Muscle of leg (tissue), 11 donors: ENCODE data around the gene BACE2. TPM values are rescaled to one million over a fixed set of nuclear protein-coding genes. Genes with fewer than 3 reads are reported as not detected.
"Not testable (repeated sequence)": the region's sequence is repeated elsewhere in the genome, so short reads cannot be mapped to it uniquely, and the experiment has no call there.

Source experiments
- DNase-seq: peaks from one replicate; pipeline ENCODE4 v3.0.0; 2013
- H3K27ac ChIP-seq: one replicate; pipeline ENCODE4 v1.5.1; 2013; ENCODE audit warnings: mild to moderate bottlenecking, low read length, control low read depth
- H3K27me3 ChIP-seq: one replicate; pipeline ENCODE4 v1.6.1; 2013; ENCODE audit warnings: low read length; ENCODE audit not compliant: control insufficient read depth, insufficient read depth
- H3K36me3 ChIP-seq: one replicate; pipeline ENCODE4 v1.6.1; 2013; ENCODE audit warnings: low read length; ENCODE audit not compliant: control insufficient read depth, insufficient read depth
- H3K4me1 ChIP-seq: one replicate; pipeline ENCODE4 v1.6.1; 2013; ENCODE audit warnings: low read length; ENCODE audit not compliant: control insufficient read depth, insufficient read depth
- H3K4me3 ChIP-seq: one replicate; pipeline ENCODE4 v1.5.1; 2013; ENCODE audit warnings: low read length, control low read depth
- H3K9me3 ChIP-seq: replicated peaks from 2 replicates; pipeline ENCODE4 v1.6.1; 2013; ENCODE audit warnings: low read depth, low read length; ENCODE audit not compliant: control insufficient read depth
- WGBS: methylation state at CpG from one replicate; pipeline ENCODE4 v1.1.5; 2013; ENCODE audit warnings: missing lambda C conversion rate; ENCODE audit not compliant: insufficient coverage; 5-methylcytosine and 5-hydroxymethylcytosine counted together
- polyA plus RNA-seq, 8 donors: library from polyadenylated mRNA; unstranded; fragments of 120-200 nt; gene quantifications; one replicate each; pipeline versions ENCODE4 v1.2.1 to v1.2.3, GENCODE V29; 2013; ENCODE audit warnings: inconsistent platforms in 1 of 8, low replicate concordance in 1 of 8; ENCODE audit not compliant: insufficient read length in 8 of 8, insufficient read depth in 1 of 8
- total RNA-seq: library from RNA; stranded (reverse); fragments of 120-200 nt; gene quantifications from one replicate; pipeline ENCODE4 v1.2.4, GENCODE V29; 2013

The BACE2 gene
- total and polyA plus RNA-seq, 9 donors = 28.6 to 56.1 (median 39.3) TPM

DNA sequence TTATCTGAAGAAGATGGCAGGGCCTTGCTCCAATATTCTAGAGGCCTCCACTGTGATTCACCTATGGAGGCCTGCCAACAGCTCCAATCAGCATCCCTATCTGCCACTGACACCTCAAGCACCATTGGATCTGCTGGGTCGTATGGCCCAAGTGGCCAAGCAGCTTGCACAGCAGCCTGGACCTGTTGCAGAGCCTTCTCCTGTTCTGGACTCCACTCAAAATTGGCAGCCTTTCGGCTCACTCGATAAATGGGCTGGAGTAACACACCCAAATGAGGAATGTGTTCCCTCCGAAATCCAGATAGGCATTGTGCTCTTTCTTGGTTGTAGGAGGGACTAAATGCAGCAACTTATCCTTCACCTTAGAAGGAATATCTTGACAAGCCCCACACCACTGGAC, 24.6 kb downstream of the BACE2 start:
- not testable (repeated sequence) for H3K9me3 ChIP-seq, H3K36me3 ChIP-seq
- 100% methylated on average over 1 of the region's 4 CpGs for WGBS

DNA sequence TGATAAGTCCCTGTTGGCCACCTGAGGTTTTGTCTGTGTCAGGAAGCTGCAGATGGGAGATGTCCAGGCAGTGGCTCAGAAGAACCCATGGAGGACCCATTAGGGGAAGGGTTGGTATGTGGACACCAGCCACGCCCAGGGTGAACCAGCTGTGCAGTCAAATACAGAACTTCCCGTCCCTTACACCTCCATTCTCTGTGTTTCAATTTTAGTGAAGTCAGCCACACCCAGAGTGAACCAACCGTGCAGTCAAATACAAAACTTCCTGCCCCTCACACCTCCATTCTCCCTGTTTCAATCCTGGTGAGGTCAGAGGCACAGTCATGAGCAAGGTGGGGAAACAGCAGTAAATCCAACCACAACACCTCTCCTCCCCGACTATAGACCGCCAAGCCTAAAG, 27.4 kb downstream of the BACE2 start:
- Histone ChIP-seq H3K4me3 (no peak overlapping the region), H3K36me3 (peaks cover 5% of the 10 kb centered on the region), H3K27ac (no peak overlapping the region), H3K27me3 (no peaks in the 10 kb centered on the region), H3K9me3 (no peaks in the 10 kb centered on the region), H3K4me1 (no peaks in the 10 kb centered on the region)
- no peak for DNase-seq
- 80% methylated on average over 2 of the region's 5 CpGs for WGBS

More for the DNA sequence above, 24.6 kb downstream of the BACE2 start:
- not testable (repeated sequence) for DNase-seq, H3K27me3 ChIP-seq, H3K4me1 ChIP-seq, H3K27ac ChIP-seq, H3K4me3 ChIP-seq

DNA sequence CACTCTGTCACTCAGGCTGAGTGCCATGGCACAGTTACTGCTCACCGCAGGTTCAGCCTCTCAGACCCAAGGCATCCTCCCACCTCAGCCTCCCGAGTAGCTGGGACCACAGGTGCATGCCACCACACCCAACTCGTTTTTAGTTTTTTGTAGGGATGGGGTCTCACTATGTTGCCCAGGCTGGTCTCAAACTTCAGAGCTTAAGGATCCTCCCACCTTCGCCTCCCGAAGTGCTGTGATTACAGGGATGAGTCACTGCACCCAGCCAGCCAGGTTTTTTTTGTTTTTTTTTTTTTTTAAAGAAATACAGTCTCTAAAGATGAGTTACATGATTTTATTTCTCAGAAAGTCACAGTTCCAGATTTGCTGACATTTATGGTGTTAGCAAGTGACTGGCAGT, 29.0 kb downstream of the BACE2 start:
- no peak for DNase-seq
- Histone ChIP-seq H3K27me3 (no peaks in the 10 kb centered on the region), H3K36me3 (peaks cover 5% of the 10 kb centered on the region), H3K4me1 (peaks cover 7% of the 10 kb centered on the region), H3K4me3 (no peak overlapping the region), H3K27ac (no peak overlapping the region), H3K9me3 (no peaks in the 10 kb centered on the region)
- WGBS = no CpG with 5 or more reads among the region's 5 CpGs

DNA sequence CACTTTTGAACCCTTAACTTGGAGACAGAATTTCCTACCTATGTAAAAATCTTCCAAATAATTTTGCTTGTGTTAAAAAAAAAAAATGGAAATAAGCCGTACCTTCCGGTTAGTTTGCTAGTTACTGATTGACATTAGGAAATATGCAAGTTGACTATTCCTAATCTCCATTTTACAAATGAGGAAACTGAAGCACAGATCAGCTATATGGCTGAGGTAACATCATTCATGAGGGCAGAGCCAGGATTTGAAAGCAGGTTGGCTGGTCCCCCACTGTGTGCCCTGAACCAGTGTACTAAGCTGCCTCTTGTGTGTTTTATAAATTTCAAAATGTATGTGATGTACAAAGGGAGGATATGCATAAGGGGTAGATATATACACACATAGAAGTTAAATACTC, 29.6 kb downstream of the BACE2 start:
- H3K27ac ChIP-seq = no peak overlapping the region
- no peaks in the 10 kb centered on the region for H3K9me3 ChIP-seq
- DNase-seq = no peak
- WGBS = no CpG with 5 or more reads among the region's 2 CpGs
- H3K36me3 ChIP-seq = peaks cover 5% of the 10 kb centered on the region
- peaks cover 7% of the 10 kb centered on the region for H3K4me1 ChIP-seq
- no peak overlapping the region for H3K4me3 ChIP-seq
- no peaks in the 10 kb centered on the region for H3K27me3 ChIP-seq

DNA sequence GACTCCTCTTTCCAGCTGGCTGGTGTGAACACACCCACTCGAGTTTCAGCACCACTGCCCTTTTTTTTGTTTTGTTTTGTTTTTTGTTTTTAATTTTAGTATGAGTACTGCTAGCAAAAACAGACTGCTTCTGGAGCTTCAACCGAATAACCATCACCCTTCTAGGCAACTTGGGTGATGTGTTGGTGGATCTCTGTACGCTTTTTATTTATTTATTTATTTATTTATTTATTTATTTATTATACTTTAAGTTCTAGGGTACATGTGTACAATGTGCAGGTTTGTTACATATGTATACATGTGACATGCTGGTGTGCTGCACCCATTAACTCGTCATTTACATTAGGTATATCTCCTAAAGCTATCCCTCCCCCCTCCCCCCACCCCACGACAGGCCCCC, 30.7 kb downstream of the BACE2 start:
- not testable (repeated sequence) for DNase-seq, H3K27me3 ChIP-seq

DNA sequence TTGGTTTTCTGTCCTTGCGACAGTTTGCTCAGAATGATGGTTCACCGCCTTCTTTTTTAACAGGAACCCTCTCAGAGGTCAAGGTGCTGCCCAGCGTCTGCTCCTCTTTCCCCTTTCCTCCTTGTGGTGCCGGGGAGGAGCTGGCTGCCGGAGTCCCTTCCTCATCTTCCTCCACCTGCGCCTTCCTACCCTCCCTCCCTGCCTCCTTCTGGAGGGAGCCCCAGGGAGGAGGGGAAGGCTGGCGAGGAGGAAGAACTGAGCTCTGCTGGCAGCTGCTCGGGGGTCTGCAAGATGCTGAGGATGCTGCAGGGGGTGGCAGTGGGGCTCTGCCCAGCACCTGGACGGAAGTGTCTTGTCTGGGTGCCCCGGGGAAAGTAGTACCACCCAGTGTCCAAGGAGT, 31.2 kb downstream of the BACE2 start:
- Histone ChIP-seq H3K4me1 (peaks cover 7% of the 10 kb centered on the region), H3K27me3 (no peaks in the 10 kb centered on the region), H3K9me3 (no peaks in the 10 kb centered on the region), H3K36me3 (peaks cover 5% of the 10 kb centered on the region), H3K27ac (no peak overlapping the region), H3K4me3 (no peak overlapping the region)
- no peak for DNase-seq
- WGBS = 85% methylated on average over 5 of the region's 10 CpGs

More for the DNA sequence above, 30.7 kb downstream of the BACE2 start:
- not testable (repeated sequence) for H3K27ac ChIP-seq, H3K4me1 ChIP-seq, H3K4me3 ChIP-seq, H3K36me3 ChIP-seq, H3K9me3 ChIP-seq
- no CpG with 5 or more reads among the region's 5 CpGs for WGBS

DNA sequence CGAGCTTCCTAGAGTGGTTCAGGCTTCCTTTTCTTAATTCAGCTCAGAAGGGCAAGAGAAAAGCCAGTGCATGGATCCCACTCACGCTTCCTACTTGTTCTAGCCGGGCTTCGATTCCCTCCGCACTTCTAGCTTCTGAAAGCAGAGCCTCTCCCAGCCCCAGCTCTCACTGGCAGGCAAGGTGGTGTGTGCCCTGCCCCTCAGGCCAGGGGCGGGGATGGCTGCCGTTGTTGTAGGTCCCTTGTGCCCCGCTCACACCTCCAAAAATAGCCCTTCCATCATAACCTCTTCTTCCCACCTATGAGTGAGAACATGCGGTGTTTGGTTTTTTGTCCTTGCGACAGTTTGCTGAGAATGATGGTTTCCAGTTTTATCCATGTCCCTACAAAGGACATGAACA, 31.6 kb downstream of the BACE2 start:
- H3K4me3 ChIP-seq = no peak overlapping the region
- DNase-seq = no peak
- no peaks in the 10 kb centered on the region for H3K27me3 ChIP-seq
- H3K9me3 ChIP-seq = no peaks in the 10 kb centered on the region
- H3K4me1 ChIP-seq = peaks cover 7% of the 10 kb centered on the region
- H3K36me3 ChIP-seq = peaks cover 5% of the 10 kb centered on the region
- 81% methylated on average over 7 of the region's 10 CpGs for WGBS
- no peak overlapping the region for H3K27ac ChIP-seq

DNA sequence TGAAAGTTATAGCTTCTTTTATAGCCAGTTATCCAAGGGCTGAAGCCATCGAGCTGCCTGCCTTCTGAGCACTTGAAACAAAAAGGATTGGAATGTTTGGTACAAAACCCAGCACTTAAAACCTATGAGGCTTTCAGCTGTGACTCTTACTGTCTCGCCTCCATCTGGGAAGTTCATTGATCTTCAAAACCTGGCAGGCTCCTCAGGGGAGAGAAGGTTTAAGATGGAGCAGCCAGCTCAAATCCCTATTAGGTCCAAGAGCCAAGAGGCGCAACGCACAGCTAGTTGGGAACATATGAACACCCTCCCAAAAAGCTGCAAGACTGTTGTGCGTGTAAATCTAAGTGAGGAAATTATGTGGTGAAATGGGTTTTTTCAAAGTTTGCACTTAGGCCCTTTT, 33.4 kb downstream of the BACE2 start:
- H3K9me3 ChIP-seq = no peaks in the 10 kb centered on the region
- no peak overlapping the region for H3K27ac ChIP-seq
- WGBS = 0% methylated on average over 1 of the region's 5 CpGs
- peaks cover 7% of the 10 kb centered on the region for H3K4me1 ChIP-seq
- H3K4me3 ChIP-seq = no peak overlapping the region
- no peaks in the 10 kb centered on the region for H3K27me3 ChIP-seq
- no peaks in the 10 kb centered on the region for H3K36me3 ChIP-seq
- peak; percentile 82 for DNase-seq

DNA sequence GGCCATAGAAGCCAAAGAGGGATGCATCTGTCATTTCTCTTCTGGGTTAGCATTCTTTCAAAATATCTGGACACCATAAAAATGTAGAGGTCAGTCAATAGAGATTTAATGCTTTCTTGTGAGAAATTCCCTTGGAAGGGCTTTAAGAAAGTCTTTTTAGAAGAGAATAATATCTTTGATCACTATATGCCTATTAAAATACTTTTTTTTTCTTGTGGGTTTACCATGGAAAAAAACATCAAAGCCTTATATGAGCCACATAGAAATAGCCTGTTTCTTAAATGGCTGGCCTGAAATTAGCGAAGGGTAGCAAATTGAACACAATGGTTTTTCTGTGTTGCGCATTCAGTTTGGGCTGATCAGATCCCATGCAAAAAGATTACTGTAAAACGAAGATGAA, 36.8 kb downstream of the BACE2 start:
- WGBS = 67% methylated on average over 2 of the region's 3 CpGs
- Histone ChIP-seq H3K36me3 (no peaks in the 10 kb centered on the region), H3K9me3 (no peaks in the 10 kb centered on the region), H3K27ac (no peak overlapping the region), H3K4me1 (peaks cover 17% of the 10 kb centered on the region), H3K27me3 (no peaks in the 10 kb centered on the region), H3K4me3 (no peak overlapping the region)
- DNase-seq = no peak

DNA sequence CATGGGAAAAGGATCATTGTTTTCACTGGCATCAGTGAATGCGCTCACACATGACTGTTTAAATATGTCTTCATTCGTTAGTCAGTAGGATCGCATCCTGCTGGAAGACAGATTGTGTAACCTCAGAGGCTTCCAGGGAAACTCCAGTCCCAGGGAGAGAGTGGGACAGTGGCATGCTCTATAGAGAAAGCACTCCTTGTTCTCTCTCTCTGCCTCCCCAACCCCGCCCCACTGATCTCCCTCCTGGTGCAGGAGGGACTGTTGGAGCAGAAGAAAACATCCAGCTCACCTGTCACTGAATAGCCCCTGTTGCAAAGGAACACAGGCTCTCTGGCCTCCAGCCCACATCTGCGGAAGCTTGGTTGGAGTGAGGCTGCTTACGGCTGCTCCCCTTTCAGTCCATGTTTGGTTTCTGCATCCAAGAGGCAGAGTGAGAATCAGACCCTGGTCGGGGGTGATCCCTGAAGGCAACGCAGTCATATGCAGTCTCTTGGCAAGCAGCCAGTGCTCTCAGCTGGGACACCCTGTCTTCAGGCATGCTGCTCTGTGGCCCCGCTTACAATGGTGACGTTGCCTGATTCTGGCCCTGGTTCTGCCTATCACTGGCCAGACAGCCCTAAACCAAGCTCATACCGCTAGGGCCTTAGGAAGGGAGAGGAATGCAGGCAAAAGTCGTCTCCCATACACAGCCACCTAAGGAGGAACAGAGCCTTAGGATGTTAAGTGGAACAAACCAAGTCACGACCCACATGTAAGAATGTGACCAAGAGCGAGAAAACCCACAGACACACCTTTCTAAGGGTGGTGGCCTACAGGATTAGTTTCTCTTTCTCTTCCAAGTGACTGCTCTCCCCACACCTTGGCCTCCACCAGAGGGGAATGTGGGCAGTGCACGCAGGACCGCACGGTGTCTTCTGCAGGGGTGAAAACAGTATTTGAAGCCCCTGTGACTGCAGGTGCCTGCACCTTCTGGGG, 39.7 kb downstream of the BACE2 start:
- 39% methylated on average over 11 of the region's 17 CpGs for WGBS

More for the DNA sequence above, 39.7 kb downstream of the BACE2 start:
- Histone ChIP-seq H3K4me3 (no peak overlapping the region), H3K4me1 (peaks cover 10% of the 10 kb centered on the region), H3K27ac (peak overlapping the region; percentile 35), H3K27me3 (no peaks in the 10 kb centered on the region), H3K36me3 (no peaks in the 10 kb centered on the region), H3K9me3 (no peaks in the 10 kb centered on the region)
- peak; percentile 74 for DNase-seq
